Measurements from ENCODE around the gene FANCM.

Gene FANCM, protein sequence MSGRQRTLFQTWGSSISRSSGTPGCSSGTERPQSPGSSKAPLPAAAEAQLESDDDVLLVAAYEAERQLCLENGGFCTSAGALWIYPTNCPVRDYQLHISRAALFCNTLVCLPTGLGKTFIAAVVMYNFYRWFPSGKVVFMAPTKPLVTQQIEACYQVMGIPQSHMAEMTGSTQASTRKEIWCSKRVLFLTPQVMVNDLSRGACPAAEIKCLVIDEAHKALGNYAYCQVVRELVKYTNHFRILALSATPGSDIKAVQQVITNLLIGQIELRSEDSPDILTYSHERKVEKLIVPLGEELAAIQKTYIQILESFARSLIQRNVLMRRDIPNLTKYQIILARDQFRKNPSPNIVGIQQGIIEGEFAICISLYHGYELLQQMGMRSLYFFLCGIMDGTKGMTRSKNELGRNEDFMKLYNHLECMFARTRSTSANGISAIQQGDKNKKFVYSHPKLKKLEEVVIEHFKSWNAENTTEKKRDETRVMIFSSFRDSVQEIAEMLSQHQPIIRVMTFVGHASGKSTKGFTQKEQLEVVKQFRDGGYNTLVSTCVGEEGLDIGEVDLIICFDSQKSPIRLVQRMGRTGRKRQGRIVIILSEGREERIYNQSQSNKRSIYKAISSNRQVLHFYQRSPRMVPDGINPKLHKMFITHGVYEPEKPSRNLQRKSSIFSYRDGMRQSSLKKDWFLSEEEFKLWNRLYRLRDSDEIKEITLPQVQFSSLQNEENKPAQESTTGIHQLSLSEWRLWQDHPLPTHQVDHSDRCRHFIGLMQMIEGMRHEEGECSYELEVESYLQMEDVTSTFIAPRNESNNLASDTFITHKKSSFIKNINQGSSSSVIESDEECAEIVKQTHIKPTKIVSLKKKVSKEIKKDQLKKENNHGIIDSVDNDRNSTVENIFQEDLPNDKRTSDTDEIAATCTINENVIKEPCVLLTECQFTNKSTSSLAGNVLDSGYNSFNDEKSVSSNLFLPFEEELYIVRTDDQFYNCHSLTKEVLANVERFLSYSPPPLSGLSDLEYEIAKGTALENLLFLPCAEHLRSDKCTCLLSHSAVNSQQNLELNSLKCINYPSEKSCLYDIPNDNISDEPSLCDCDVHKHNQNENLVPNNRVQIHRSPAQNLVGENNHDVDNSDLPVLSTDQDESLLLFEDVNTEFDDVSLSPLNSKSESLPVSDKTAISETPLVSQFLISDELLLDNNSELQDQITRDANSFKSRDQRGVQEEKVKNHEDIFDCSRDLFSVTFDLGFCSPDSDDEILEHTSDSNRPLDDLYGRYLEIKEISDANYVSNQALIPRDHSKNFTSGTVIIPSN (N-terminal part only)

GRCh38 chr14:45135659-45136395 lies at the start of gene FANCM:
FANCM (plus strand) TSS chr14:45135930; CDS start chr14:45136032, 102 bp downstream.
- peak; percentile 96 for DNase-seq (ENCODE audit: low spot score)

DNA sequence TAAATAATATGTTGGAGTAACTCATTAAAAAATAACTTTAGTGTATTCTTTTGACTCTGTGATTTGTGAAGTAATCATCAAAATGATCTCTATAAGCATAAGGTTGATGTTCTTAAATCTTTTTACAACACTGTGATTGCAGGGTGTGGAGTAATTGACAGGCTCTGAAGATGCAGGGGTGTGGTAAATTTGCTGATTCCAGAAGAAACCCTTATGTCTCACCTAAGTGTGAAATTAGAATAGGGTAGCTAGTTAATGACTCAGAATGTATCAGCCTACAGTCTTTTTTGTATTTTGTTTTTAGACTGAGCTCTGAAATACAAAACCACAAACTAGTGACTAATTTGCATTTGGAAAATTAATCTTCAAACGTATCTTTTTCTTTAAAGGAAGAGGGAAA lies 45.9 kb upstream of the FANCM start:
- DNase-seq (ENCODE audit: low spot score), result no peak

DNA sequence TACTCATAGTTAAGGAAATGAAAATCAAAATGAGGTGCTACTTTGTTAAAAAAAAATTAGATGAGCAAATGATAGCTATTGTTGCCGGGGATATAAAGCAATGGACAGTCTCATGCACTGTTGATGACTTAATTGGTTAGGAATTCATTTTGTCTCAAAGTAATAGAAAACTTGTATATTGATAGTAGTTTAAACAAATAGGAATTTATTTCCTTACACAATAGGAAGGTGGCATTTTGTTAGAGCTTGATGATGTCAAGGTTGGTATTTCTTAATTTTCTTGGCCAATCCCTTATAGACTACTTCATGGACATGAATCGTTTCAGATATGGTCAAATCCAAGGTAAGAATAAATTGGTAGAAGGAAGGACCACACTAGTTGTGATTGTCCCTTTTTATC lies 44.0 kb upstream of the FANCM start:
- DNase-seq (ENCODE audit: low spot score), result no peak

DNA sequence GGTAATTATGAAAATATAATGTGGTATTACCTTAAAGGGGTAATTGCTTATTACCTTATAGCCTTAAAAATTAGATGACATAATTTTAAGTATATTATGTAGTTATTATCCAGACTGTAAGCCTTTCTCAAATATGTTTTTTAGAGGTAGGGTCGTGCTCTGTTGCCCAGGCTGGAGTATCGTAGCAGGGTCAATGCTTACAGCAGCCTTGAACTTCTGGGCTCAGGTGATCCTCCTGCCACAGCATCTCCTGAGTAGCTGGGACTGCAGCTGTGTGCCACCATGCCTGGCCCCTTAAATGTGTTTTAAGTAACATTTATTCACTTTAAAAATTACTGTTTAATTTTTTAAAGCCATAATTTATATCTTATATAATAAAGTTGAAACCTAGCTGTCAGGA lies 41.5 kb upstream of the FANCM start:
- DNase-seq (ENCODE audit: low spot score), result no peak

DNA sequence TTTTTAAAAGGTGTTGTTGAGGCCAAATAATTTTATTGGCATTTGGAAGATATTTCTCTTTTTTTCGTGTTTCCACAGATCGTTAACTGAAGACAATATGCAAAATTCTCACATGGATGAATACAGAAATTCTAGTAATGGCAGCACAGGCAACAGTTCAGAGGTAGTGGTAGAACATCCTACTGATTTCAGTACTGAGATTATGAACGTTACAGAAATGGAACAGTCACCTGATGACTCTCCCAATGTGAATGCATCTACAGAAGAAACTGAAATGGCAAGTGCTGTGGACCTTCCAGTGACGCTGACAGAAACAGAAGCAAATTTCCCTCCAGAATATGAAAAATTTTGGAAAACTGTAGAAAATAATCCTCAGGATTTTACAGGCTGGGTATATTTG lies 40.6 kb upstream of the FANCM start:
- no peak for DNase-seq (ENCODE audit: low spot score)

DNA sequence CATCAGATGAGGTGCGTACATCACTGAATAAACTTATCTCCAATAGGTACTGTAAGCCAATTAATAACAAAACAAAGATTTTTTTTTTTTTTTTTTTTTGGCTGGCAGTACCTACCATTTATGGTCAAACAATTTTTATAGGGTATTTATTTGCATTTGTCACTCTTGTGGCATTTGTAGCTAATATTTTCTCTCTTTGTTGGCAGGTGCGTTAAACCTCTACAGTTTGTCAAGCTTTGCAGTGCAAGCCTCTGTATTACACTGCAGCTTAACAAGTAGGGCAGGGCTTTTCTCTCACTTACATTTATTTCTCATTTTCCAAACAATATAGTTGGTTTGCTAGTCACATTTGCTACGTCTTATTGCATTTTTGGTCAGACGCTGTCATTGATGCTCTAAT lies 39.5 kb upstream of the FANCM start:
- no peak for DNase-seq (ENCODE audit: low spot score)

DNA sequence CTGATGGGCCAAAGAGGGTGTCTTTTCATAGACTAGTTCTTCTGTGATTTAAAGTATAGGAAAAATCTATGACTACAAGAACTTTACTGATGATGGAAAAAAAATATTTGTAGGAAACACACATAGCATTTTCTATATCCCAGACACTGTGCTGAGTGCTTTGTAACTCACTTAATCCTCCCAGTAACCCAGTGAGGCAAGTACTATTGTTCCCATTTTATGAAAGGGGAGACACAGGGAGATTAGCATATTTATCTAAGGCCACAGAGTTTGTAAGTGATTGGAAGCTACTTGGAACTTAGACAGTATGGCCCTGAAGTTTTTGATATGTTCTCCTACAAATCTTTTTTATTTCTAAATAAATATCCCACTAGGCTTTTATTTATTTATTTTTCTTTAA lies 31.9 kb upstream of the FANCM start:
- DNase-seq (ENCODE audit: low spot score), result no peak

DNA sequence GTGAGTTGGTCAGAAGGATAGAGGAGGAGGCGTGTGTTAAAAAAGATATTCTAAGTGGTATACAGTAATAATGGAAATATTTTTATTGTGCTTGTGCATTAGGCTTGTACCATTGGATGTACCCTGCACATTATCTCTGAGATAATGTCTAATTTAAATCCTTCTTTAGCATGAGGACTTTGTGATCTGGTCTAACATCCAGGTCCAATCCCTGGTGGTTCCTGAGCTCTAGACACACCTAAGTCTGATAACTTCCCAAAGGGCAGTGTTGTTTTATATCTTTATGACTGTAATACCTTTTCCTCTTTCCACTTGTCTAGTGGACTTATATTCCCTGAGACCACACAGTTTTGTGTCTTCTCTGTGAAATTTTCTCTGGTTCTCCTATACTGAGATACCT lies 31.2 kb upstream of the FANCM start:
- DNase-seq (ENCODE audit: low spot score), result no peak

DNA sequence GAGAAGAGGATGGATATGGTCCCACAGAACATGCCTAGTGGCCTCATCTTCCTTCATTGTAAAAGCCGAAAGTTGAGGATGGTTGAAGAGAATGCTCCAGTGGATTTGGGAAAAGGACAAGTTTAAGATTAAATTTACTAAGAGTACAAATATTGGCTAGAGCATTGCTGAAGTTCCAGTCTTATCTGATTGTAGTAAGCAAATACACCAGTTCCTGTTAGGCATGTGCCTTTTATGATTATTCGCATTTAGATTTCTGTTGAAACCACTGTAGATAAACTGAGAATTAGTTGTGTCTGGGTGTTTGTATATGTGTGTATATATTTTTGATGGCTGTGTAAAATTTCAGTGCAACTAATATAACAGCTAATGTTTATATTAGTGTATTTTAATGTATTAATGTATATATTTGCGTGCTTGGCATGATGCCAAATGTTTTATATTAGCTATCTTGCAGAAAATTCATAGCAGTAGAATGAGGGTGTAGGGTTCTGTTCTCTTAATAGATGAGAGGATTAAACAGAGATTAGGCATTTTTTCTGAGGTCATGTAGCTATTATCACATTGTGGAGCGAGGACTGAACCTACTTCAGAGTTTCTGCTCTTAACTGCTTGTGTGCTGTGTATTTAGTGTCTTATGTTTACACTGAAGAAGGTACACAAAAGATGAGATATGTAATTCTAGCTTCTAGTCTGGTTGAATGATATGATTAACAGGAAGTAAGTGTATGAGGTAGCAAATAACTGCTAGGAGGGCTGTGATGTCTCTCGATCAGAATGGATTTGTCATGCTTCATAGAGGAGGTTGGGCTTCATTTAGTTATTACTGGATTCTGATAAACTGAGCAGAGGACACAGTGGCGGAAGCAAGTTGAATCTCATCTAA lies 22.6 kb upstream of the FANCM start:
- DNase-seq (ENCODE audit: low spot score), result no peak

DNA sequence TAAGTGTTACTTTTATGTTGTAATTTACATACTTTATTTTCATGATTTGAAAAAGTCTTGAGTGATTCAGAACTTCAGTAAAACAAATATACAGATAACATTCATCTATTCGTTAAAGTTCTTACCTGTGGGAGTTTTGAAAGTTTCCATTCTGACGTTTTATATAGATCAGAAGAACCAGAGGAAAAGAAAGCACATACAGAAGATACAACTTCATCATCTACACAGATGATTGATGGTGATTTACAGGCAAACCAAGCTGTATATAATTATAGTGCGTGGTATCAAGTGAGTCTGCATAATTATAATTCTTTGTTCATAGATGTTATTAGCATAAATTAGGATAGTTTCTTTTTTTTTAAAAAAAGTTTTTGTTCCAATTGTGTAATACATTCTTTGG lies 21.4 kb upstream of the FANCM start:
- DNase-seq (ENCODE audit: low spot score), result no peak

DNA sequence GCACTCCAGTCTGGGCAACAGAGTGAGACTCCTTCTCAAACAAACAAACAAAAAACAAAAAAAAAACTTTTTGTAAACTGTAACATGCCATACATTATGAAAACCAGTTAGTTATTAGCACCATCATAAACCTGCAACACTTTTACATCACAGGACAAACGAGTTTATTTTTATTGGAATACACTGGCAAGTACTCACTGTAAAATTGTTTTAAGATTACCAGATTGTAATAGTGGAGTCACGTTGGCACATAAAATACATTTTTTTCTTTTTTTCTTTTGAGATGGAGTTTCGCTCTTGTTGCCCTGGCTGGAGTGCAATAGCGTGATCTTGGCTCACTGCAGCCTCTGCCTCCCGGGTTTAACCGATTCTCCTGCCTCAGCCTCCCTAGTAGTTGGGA lies 17.1 kb upstream of the FANCM start:
- DNase-seq (ENCODE audit: low spot score), result no peak

- DNase-seq (ENCODE audit: low spot score), result no peak
Observed at GRCh38 chr14:45120096-45120495, 15.6 kb upstream of the FANCM start.

DNA sequence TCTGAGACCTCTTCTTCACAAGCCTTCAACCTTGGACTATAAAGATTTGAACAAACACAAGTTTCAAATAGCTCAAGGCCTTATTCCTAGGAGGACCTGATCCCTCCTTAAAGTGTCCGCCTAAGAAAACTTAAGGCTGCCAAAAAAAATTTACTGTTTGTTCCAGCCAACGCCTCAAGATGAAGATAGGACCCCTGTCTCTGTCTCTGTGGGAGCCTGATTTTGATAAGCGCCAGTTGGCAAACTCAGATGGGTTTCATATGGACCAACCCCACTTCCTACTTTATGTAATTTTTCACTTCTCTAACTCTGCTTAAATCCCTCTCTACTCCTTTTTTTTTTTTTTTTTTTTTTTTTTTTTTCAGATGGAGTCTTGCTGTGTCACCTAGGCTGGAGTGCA lies 12.5 kb upstream of the FANCM start:
- DNase-seq (ENCODE audit: low spot score), result no peak

- DNase-seq (ENCODE audit: low spot score), result no peak
Observed at GRCh38 chr14:45125754-45126153, 10.0 kb upstream of the FANCM start.

DNA sequence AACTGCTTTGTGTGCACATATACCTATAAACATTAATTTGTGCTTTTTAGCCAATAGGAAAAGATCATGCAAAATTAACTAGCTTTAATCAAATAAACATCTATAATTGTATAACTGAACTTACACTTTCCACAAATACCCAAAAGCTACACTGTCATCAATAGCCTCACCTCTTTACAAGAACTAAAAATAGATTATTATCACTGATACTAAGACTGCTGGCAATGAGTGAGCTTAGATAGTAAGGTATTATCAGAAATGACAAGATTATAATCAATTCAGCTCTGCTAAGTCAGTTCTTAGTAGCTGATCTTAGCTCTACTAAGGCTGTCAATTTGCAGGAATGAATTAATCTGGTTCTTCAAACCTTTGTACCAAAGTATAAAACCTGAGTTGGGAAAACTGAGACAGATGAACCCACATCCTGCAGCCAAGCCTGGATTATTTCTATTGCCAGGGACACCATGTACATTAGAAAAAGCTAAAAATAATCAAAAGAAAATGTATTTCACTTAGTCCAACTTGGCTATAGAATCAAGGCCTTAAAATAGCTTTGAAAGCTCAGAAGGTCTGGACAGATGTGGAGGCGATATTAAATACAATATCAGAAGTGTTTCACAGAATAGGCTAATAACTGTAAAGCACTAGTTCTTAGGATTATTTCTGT lies 6.6 kb upstream of the FANCM start:
- DNase-seq (ENCODE audit: low spot score), result no peak

- peak; percentile 9 for DNase-seq (ENCODE audit: low spot score)
Observed at GRCh38 chr14:45133683-45134050, 2.1 kb upstream of the FANCM start.

- peak; percentile 98 for DNase-seq (ENCODE audit: low spot score)
Observed at GRCh38 chr14:45134051-45134958, 1.4 kb upstream of the FANCM start, which contains the start of gene FKBP3. FKBP3 (minus strand) TSS chr14:45134481; CDS start chr14:45134456, 25 bp downstream.

- no peak for DNase-seq (ENCODE audit: low spot score)
Observed at GRCh38 chr14:45135156-45135555, 574 bp upstream of the FANCM start.

DNA sequence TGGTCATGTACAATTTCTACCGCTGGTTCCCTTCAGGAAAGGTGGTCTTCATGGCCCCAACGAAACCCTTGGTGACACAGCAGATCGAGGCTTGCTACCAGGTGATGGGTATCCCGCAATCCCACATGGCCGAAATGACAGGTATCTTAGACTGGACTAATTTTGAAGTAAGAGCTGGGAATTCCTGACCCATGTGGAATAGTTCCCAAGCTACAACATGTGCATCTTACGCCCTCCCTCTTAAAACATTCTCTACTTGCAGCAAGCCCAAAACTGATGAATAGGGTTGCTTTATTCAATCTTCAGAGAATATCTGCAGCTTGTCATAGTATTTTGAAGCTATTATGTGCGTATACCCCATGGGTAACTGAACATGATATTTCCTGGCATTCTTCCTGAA lies 669 bp downstream of the FANCM start:
- no peak for DNase-seq (ENCODE audit: low spot score)

Data from hematopoietic multipotent progenitor cell treated with erythropoietin and hydrocortisone succinate and interleukin-3 and kit ligand, for 17 days (in vitro differentiated cells).